ENCODE measurements around the gene TPCN2.

TPCN2 gene

DNA sequence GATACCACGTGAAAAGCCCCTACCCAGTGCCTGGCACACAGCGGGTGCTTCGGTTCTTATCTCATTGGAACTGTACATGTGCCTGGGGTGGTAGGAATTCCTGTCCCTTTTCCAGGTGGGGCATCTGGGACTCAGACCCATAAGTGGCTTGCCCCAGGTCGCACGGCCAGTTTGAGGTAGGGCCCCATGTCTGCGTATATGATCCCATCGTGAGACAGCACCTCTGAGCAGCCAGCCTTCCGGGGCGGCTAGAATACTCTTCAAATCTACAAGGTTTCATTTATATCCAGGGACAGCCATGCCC is 73.5 kb downstream of the TPCN2 start:
- no peak for TF ChIP-seq EZH2phosphoT487 (conservative IDR thresholded peaks at IDR 0.05; ENCODE audit: low read length)
- TF ChIP-seq, protein P1, sequence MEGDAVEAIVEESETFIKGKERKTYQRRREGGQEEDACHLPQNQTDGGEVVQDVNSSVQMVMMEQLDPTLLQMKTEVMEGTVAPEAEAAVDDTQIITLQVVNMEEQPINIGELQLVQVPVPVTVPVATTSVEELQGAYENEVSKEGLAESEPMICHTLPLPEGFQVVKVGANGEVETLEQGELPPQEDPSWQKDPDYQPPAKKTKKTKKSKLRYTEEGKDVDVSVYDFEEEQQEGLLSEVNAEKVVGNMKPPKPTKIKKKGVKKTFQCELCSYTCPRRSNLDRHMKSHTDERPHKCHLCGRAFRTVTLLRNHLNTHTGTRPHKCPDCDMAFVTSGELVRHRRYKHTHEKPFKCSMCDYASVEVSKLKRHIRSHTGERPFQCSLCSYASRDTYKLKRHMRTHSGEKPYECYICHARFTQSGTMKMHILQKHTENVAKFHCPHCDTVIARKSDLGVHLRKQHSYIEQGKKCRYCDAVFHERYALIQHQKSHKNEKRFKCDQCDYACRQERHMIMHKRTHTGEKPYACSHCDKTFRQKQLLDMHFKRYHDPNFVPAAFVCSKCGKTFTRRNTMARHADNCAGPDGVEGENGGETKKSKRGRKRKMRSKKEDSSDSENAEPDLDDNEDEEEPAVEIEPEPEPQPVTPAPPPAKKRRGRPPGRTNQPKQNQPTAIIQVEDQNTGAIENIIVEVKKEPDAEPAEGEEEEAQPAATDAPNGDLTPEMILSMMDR (IDR thresholded peaks at IDR 0.05; ENCODE audit: insufficient read depth, low read length, poor library complexity, severe bottlenecking), result no peak
- H3K27ac ChIP-seq (ENCODE audit: low read depth, low read length), result no peak overlapping the region

DNA sequence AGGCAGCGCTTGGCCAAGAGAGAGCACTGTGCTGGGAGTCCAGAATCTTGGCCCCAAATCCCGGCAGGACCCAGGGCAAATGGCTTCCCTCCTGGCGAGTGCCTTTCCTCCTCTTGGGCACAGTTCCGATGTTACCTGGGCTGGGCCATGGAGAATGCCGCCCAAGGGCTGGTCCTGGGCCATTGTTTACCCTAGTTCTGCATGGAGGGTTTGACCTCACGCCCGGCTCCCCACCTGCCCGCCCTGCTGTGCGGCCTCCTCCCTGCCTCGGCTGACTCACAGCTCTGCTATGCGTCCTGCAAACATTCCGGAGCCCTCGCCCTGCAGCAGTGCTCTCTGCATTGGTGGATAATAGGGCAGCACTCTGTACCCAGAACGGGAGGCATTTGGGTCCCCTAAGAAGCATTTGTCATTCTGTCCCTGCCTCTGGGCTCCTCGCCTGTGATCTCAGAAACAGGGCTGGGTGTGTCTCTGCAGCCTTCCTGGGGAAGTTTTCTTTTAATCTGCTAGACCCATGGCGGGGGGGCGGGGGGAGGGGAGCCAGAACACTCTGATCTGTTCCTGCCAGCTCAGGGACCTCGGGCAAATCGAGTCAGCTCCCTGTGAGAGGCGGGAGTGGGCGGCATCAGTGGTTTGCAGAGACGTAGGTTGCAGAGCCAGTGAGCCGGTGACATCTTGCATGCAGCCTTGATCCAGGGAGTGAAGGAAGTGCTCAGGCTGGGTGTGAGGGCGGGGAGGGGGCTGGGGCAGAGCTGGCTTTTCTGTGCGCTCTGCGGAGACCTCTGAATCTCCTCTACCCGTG is 74.1 kb downstream of the TPCN2 start:
- Histone ChIP-seq H3K9me3 (ENCODE audit: insufficient read depth, low read length) (no peaks in the 10 kb centered on the region; the same call in 1 of the 2 replicates), H3K27ac (ENCODE audit: low read depth, low read length) (no peak overlapping the region)

More for the DNA sequence above, 73.5 kb downstream of the TPCN2 start:
- H3K4me2 ChIP-seq (ENCODE audit: low read depth, low read length, poor library complexity, severe bottlenecking), result no peak overlapping the region
- no peak overlapping the region for H2AFZ ChIP-seq (ENCODE audit: low read depth, low read length, severe bottlenecking)
- H3F3A ChIP-seq (ENCODE audit: insufficient read depth), result no peaks in the 10 kb centered on the region
- no peaks in the 10 kb centered on the region for H3K79me2 ChIP-seq (ENCODE audit: insufficient read depth, low read length)
- H3K9ac ChIP-seq (ENCODE audit: low read length), result no peak overlapping the region
- H3K9me3 ChIP-seq (ENCODE audit: insufficient read depth, low read length), result no peaks in the 10 kb centered on the region
- no peaks in the 10 kb centered on the region for H3K36me3 ChIP-seq (ENCODE audit: low read length)
- no peaks in the 10 kb centered on the region for H4K20me1 ChIP-seq (ENCODE audit: low read depth, low read length)
- no peak overlapping the region for H3K4me3 ChIP-seq (ENCODE audit: insufficient read depth, low read length, poor library complexity, severe bottlenecking)
- no peaks in the 10 kb centered on the region for H3K27me3 ChIP-seq (ENCODE audit: low read length)
- no peaks in the 10 kb centered on the region for H3K9me2 ChIP-seq (replicated peaks; ENCODE audit: insufficient read depth, low read length)

DNA sequence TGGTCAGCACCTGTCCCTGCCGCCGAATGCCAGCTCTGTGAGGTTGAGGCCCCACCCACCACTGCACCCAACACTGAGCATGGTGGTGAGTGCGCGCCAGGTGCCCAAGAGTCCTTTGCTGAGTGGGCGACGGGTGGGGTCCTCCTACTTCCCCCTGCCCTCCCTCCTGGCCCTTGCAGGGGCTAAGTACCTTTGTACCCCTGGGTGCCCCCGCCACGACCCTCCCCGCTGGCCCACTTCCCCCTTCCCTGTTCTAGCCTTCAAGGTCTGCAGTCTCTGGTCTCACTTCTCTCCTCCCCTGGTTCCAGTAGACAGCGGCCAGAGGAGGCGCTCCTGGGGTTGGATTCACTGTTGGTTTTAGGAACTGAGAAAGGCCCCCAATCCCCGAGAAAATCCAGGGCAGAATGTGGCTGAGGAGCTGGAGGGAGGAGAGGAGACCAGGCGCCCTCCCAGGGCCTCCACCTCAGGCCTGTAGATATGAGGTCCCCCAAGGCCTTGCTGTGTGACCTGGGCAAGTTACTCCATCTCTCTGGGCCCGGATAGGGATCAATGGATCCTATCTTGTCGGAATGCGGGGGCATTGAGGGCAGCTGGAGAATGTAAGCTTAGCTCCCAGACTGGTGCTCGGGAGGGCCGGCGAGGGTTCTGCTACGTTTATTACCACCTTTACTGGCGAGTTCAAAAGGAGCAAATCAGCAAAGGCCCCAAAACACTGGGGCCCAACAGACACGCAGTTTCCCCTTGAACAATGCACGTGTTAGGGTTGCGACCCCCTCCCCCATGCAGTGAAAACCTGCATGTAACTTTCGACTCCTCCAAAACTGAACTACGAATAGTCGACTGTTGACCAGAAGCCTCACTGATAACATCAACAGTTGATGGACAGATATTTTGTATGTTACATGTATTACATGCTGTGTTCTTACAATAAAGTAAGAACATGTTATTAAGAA is 75.1 kb downstream of the TPCN2 start:
- Histone ChIP-seq H3K4me3 (ENCODE audit: insufficient read depth, low read length, poor library complexity, severe bottlenecking) (no peak overlapping the region), H4K20me1 (ENCODE audit: low read depth, low read length) (no peaks in the 10 kb centered on the region), H3K27ac (ENCODE audit: low read depth, low read length) (no peak overlapping the region), H3K9me2 (replicated peaks; ENCODE audit: insufficient read depth, low read length) (no peaks in the 10 kb centered on the region), H3F3A (ENCODE audit: insufficient read depth) (no peaks in the 10 kb centered on the region), H3K79me2 (ENCODE audit: insufficient read depth, low read length) (no peaks in the 10 kb centered on the region), H3K9ac (ENCODE audit: low read length) (no peak overlapping the region), H2AFZ (ENCODE audit: low read depth, low read length, severe bottlenecking) (no peak overlapping the region), H3K9me3 (ENCODE audit: insufficient read depth, low read length) (no peaks in the 10 kb centered on the region; the same call in 1 of the 2 replicates), H3K36me3 (ENCODE audit: low read length) (no peaks in the 10 kb centered on the region), H3K4me2 (ENCODE audit: low read depth, low read length, poor library complexity, severe bottlenecking) (no peak overlapping the region), H3K27me3 (ENCODE audit: low read length) (no peaks in the 10 kb centered on the region)
- TF ChIP-seq, protein P1 (IDR thresholded peaks at IDR 0.05; ENCODE audit: insufficient read depth, low read length, poor library complexity, severe bottlenecking), result no peak
- TF ChIP-seq EZH2phosphoT487 (conservative IDR thresholded peaks at IDR 0.05; ENCODE audit: low read length), result no peak

More for the DNA sequence above, 74.1 kb downstream of the TPCN2 start:
- no peaks in the 10 kb centered on the region for H3F3A ChIP-seq (ENCODE audit: insufficient read depth)
- H3K4me3 ChIP-seq (ENCODE audit: insufficient read depth, low read length, poor library complexity, severe bottlenecking), result no peak overlapping the region
- no peaks in the 10 kb centered on the region for H4K20me1 ChIP-seq (ENCODE audit: low read depth, low read length)
- H3K9me2 ChIP-seq (replicated peaks; ENCODE audit: insufficient read depth, low read length), result no peaks in the 10 kb centered on the region
- H3K9ac ChIP-seq (ENCODE audit: low read length), result no peak overlapping the region
- no peaks in the 10 kb centered on the region for H3K36me3 ChIP-seq (ENCODE audit: low read length)
- no peak overlapping the region for H3K4me2 ChIP-seq (ENCODE audit: low read depth, low read length, poor library complexity, severe bottlenecking)
- H3K79me2 ChIP-seq (ENCODE audit: insufficient read depth, low read length), result no peaks in the 10 kb centered on the region
- H3K27me3 ChIP-seq (ENCODE audit: low read length), result no peaks in the 10 kb centered on the region
- H2AFZ ChIP-seq (ENCODE audit: low read depth, low read length, severe bottlenecking), result no peak overlapping the region
- TF ChIP-seq, protein P1 (IDR thresholded peaks at IDR 0.05; ENCODE audit: insufficient read depth, low read length, poor library complexity, severe bottlenecking), result no peak
- TF ChIP-seq EZH2phosphoT487 (conservative IDR thresholded peaks at IDR 0.05; ENCODE audit: low read length), result no peak

All from SU-DHL-6 (cell line).